ENCODE results near the gene ORAI3.

Gene ORAI3

DNA sequence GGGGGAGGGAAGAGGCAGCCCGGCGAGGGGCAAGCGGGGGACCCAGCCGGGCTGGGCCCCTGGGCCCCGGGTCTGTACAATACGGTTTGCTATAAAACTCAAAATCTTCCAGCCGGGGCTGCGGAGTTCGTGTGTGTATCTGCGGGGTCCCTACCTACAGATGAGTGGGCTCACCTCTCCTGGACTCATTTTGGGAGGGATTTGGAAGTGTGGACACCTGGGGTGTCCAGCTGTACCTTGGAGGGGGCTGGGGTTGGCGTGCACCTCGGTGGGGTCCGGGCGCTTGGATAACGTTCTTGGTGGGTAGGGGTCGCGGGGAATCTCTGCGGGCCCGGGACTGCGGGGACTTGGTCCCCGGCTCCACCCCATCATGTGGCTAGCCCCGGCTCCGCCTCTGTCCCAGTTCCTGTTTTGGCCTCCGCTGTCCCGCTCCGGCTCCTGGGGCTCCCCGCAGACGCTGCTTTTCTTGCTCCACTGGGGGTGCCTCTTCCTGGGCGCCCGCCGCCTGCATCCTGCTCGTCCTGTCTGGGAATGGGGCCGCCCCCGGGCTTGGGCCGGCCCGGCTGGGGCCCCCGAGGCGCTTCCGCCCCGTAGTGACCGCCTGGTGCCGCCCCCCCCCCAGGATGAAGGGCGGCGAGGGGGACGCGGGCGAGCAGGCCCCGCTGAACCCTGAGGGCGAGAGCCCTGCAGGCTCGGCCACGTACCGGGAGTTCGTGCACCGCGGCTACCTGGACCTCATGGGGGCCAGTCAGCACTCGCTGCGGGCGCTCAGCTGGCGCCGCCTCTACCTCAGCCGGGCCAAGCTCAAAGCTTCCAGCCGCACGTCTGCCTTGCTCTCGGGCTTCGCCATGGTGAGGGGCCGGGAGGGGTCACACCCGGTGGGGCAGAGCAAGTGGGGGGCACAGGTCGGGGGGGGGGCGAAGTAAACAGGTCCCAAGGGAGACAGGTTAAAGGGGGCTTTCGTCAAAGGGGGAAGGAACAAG is at the start of gene ORAI3:
TSS of gene ORAI3 (plus strand) at position 402 of the 983 bp plus-strand sequence. CDS start at position 624, 222 bp downstream.
- DNase-seq, result no peak

DNA sequence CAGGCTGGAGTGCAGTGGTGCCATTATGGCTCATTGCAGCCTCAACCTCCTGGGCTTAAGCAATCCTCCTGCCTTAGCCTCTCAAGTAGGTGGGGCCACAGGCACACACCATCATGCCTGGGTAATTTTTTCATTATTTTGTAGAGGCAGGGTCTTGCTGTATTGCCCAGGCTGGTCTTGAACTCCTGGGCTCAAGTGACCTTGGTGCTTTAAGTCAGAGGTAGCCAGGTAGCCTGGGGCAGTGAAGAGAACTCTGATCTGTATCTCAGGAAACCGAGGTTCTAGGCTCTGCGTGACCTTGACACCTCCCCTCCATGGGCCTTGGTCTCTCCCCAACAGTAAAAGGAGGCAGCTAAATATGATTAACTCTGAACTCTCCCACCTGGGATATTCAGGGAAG is 49.1 kb upstream of the ORAI3 start:
- DNase-seq, result no peak

DNA sequence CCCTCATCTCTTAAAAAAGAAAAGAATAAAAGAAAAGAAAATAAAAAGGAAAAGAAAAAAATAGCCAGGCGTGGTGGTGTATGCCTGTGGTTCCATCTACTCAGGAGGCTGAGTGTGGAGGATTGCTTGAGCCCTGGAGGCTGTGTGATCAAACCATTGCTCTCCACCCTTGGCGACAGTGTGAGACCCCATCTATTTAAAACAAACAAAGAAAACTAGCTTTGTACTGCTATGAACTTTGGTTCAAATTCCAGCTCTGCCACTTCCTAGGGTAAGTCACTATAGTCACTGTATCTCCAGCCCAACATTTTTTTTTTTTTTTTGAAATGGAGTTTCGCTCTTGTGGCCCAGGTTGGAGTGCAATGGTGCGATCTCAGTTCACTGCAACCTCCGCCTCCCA is 48.3 kb upstream of the ORAI3 start:
- DNase-seq, result no peak

DNA sequence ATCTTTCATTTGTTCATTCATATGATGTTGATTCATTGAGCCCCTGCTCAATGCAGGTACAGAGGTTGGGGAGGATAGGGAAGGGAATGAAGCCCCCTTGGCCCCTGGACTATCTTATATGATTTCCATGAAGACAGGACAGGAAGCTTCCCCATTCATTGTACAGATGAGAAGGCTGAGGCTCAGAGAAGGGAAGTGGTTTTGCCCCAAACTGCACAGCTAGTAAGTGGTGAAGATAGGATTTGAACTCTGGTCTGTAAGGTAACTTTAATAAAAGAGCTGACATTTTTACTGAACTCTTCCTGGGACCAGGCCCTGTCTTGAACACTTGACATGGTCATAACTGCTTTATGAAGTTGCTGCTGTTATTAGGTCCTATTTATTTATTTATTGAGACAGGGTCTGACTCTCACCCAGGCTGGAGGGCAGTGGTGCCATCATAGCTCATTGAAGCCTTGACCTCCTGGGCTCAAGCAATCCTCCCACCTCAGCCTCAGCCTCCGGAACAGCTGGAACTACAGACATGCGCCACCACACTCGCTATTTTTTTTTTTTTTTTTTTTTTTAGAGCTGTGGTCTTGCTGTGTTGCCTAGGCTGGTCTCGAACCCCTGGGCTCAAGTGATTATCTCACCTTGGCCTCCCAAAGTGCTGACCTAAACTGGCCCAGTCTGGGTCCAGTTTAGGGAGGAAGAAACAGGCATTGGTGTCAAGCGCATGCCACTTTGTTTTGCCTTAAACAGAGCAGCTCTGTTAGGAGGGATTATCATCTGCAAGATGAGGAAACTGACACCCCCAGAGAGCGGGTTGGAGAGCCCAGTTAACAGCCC is 47.5 kb upstream of the ORAI3 start:
- DNase-seq, result no peak

DNA sequence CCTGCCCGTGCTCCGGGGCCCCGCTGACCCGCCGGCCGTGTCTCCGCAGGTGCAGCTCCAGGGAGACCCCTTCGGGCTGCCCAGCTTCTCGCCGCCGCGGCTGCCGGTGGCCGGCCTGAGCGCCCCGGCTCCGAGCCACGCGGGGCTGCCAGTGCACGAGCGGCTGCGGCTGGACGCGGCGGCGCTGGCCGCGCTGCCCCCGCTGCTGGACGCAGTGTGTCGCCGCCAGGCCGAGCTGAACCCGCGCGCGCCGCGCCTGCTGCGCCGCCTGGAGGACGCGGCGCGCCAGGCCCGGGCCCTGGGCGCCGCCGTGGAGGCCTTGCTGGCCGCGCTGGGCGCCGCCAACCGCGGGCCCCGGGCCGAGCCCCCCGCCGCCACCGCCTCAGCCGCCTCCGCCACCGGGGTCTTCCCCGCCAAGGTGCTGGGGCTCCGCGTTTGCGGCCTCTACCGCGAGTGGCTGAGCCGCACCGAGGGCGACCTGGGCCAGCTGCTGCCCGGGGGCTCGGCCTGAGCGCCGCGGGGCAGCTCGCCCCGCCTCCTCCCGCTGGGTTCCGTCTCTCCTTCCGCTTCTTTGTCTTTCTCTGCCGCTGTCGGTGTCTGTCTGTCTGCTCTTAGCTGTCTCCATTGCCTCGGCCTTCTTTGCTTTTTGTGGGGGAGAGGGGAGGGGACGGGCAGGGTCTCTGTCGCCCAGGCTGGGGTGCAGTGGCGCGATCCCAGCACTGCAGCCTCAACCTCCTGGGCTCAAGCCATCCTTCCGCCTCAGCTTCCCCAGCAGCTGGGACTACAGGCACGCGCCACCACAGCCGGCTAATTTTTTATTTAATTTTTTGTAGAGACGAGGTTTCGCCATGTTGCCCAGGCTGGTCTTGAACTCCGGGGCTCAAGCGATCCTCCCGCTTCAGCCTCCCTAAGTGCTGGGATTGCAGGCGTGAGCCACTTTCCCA is 46.6 kb upstream of the ORAI3 start:
- peak; percentile 36 for DNase-seq

DNA sequence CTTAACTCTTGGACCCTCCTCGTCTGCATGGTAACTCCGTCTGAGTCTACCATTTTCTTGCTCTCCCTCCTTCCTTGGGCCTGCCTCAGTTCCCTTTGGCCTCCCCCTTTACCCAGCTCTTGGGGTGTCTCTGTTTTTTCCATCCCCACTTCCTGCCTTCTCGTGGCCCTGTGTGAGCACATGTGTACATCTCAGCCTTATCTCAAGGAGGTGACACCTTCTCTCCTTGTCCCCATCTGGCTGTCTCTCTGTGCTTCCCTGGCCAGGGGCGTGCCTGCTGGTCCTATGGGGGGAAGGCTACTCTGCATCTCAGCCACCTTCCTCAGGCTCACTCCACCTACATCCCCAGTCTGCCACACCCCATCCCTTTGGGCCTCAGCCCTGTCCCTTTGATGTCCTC is 45.9 kb upstream of the ORAI3 start:
- no peak for DNase-seq

DNA sequence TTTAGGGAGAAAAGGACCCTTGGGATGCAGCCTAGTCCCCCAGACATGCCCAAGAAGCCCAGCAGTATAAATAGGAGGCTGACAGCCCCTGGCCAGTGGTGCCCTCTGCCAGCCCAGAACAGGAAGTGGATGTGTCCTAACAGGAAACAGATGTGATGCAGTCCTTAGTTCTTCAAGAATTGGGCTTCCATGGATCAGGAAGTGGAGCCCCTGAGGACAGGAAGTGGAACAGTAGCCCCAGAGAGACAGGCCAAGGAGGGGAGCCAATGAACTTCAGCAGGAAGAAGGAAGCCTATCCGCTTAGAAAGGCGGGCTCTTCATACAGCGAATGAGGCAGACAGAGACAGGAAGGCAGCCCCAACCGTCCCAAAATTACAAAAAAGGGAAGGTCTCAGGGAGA is 45.3 kb upstream of the ORAI3 start:
- DNase-seq, result no peak

DNA sequence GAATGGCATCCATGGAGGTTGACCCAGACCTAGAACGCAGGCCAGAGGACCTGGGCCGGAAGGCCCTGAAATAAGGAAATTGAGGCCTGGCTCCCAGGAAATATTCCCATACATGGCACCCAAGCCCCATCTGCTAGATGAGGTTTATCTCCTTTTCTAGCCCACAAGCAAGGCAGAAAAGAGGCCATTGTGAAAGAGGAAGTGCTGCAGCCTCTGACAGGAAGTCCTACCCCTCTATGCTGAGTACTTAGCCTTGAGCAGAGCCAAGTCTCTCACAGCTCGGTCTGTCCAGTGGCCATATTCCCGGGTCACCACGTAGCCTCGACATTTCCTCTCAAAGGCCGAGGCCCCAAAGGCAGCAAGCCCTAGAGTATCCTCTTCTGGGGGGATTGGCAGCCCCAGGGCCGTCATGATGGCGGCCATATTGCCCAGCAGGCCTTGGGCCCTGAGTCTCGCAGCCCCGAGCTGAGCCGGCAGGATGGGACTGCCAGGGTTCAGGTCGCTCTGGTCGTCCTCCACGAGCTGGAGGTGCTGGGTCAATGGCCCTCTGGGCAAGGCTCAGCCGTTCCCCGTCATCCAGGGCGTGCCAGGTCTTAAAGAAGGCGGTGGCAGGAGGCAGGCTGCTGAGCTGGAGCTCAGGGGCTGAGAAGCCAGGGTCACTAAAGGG is 44.6 kb upstream of the ORAI3 start:
- DNase-seq, result no peak

DNA sequence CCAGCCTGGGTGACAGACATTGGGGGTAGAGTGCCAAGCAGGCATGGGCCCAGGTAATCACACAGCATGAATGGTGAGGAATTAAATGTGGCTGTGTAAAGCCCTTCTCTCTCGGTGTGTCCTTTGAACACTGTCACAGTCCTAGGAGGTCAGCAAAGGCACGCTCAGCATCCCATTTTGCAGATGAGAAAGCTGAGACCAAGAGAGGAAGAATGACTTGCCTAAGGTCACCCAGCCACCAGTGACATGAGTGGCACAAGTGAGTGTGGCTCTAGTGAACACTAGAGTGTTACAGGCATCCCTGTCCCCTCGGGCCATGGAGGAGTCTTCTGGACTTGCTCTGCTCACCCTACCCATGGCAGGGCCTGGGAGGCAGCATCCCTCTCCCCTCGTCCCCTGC is 41.8 kb upstream of the ORAI3 start:
- DNase-seq, result no peak

DNA sequence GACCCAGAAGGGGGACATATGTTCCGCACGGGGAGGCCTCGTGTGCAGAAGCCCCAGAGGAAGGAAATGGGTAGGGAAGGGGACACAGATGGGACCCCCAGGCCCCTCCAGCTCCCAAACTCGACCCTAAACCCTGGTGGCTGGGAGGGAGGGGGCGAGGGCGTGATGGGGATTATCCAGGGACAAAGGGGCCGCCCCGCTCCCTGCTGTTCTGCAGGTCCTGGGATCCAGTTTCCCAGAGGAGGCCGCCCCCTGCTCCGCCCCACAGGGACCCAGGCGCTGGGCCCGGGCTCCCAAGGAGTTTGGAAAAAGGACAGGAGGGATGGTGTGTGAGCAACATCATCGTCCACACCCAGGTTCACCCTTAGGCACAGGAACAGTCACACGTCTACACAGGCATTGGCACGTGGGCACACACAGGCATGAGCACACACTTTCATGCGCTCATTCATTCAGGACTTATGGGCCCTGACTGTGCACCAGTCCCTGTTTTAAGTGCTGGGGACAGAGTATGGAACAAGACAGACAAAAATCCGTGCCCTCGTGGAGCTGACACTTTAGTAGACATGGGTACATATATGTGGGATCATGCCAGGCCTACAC is 38.3 kb upstream of the ORAI3 start:
- DNase-seq, result no peak

DNA sequence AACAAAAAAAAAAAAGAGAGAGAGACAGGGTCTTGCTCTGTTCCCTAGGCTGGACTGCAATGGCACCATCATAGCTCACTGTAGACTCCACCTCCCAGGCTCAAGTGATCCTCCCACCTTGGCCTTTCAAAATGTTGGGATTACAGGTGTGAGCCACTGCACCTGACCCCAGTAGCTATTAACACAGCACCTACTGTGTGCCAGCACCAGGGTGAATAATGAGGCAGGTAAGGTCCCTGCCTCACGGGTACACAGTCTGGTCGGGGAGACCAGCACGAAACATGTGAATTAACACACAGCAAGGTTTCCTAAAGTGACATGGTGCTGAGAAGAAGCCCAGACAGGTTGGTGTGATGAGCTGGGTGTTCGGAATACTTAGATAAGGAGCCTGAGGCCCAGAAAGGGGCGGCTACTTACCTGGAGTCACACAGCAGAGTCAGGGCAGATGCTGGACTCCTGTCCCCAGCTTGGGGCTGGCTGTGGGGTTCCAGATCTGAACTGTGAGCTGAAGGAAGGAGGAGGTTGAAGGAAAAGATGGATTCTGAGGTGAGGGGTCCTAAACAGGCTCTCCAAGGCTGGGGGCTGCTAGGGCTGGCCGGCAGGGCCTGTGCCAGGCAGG is 36.0 kb upstream of the ORAI3 start:
- no peak for DNase-seq

DNA sequence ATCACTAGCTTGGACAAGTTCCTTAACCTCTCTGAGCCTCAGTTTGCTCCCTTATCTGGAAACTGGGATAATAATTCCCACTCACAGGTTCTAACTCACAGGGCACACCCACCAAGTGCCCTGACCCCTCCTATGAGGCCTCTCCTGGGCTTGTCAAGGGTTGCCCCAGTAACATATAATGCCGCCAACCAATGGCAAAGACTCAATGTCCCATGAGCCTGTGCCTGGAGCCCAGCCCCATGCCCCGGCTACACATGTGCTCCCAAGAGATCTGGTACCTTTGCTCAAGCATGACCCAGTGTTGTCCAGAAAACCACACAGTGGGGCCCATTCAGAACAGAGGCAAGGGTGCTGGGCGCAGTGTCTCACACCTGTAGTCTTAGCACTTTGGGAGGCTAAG is 34.0 kb upstream of the ORAI3 start:
- DNase-seq, result no peak

DNA sequence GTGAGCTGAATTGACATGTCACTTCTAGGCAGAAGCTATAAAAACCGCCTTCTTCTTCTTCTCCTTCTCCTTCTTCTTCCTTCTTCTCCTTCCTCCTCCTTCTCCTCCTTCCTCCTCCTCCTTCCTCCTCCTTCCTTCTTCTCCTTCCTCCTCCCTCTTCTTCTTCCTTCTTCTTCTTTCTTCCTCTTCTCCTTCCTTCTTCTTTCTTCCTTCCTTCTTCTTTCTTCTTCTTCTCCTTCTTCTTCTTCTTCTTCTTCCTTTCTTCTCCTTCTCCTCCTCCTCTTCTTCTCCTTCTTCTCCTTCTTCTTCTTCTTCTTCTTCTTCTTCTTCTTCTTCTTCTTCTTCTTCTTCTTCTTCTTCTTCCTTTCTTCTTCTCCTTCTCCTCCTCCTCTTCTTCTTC is 30.3 kb upstream of the ORAI3 start:
- no peak for DNase-seq

DNA sequence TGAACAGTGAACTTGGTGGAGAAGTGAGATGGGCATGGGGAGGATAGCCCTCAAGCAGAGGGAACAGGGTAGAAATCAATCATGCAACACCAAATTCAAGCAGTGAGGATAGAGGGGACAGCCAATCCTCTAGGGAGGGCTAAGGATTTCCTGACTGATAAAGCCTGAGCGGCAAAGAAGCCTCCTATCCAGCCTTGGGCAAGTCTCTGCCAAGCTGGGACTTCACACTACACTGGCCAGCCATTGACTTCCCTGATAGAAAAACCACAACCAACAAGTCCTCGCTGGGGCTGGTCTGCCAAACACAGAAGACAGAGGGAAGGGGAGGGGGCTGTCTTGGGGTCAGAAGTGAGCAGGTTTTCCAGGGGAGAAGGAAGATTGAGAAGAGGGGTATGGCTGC is 28.0 kb upstream of the ORAI3 start:
- no peak for DNase-seq

DNA sequence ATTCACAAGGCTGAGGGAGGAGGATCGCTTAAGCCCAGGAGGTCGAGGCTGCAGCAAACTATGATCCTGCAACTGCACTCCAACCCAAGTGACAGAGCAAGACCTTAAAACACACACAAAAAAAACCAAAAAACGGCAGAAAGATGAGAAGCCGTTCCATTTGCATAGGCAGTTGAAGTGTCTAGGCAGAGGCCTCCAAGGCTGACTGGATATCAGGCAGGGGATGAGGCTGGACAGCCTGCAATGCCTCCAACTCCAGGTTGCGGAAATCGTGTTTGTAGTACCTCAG is 27.5 kb upstream of the ORAI3 start:
- no peak for DNase-seq

DNA sequence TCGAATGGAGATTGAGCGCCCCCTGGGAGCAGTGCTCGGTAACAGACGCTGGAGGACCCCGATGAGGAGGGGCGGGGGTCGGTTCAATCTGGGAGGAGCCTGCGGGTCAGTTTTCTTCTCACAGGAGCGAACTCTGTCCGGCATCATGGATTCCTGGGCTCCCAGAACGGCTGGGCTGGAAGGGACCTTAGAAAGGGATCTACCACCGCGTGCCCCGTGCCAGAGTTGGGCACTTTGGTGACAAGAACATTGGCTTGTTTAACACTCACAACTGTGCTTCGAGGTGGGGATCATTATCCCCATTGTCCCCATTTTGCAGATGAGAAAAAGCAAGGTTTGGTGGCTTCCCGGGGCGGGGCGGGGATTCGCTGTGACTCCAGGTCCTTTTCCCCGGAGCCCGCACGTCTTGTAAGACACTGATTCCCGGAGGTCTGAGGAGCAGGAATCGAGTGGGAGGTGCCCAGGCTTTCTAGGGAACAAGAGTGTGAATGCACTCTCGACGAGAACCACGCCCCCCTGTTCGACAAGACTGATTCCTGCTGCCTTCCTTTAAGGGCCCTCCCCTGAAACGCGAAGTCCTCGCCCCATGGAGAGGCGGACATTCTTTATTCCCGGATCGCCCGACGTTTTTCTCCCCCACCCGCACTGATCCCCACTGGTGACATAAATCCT is 27.0 kb upstream of the ORAI3 start:
- peak; percentile 91 for DNase-seq

DNA sequence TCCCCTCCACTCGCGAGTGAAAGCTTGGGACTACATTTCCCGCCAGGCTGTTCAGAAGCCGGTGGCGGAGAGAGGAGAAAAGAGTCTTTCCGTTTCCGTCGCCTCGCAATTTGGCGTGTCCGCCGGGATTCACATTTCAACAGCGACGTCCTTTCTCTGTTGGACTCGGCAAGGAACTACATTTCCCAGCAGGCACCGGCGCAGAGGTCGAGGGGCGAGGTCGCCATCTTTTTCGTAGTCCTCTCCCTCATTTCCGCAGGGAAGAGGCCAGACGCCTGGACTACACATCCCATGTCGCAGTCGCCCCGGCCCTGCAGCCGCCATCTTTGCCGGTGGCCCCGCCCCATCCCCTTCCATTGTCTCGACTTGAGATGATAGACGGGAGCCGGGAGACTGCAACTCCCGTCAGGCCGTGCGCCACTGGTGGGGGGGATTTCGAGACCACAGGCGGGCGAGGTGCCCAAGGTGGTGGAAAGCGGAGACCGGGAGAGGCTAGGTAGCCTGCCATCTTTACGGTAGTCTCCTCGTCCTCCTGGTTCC is 26.4 kb upstream of the ORAI3 start:
- DNase-seq, result peak; percentile 98

DNA sequence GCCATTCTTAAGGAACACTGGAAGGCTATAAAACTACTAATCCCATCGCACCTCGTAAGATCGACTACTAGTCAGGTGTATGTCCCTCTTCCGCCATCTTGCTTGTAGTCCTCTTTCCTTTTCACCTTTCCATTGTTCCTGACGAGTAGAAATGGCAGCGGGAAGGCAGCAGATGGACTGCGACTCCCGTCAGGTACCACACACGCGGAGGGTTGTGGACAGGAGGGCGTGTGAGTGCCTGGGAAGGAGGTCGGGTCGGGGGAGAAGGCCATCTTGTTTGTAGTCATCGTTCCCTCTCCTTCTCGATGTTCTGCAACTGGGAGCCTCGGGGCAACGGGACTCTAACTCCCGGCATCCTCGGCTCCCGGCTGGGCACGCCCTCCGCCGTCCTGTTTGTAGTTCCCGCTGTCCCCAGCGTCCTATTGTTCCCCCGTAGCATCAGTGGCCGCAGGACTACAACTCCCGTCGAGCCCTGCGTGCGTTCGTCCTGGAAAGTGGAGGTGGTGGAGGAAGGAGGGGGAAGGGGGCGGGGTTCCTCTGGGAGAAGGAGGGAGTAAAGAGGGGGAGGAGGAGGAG is 25.8 kb upstream of the ORAI3 start:
- peak; percentile 99 for DNase-seq

DNA sequence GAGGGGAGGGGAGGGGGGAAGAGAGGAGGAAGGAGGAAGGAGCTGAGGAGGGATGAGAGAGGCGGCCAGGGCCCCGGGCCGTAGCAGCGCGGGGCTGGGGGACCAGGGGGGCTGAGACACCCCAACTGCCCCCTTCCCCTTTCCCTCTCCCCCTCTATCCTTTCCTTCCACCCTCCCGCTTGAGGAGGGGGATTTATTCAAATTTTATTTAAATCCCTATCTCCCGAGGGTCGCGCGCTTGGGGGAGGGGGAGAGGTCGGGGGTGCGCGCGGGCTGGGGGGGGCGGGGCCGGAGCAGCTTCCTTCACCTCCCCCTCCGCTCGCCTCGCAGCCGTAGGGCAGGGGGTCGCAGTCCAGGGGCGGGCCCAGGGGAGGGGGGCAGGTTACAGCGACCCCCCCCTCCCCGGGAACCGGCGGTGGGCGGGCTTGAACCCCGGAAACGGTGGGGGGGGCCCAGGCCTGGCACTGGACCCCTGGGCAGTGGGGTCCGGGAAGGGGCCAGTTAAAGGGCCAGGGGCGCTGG is 25.3 kb upstream of the ORAI3 start, which contains the start of gene FBXL19:
TSS of gene FBXL19 (plus strand) at position 19 of the 522 bp plus-strand sequence. CDS start 2,183 bp downstream, outside the sequence.
- DNase-seq, result no peak

All from NCI-H2029 (cell line).